ENCODE results near the gene LRTM1.

GRCh38 chr3:54914180-54914579 is 13.7 kb downstream of the LRTM1 start:
- TF ChIP-seq POLR2AphosphoS5 (IDR thresholded peaks at IDR 0.05; ENCODE audit: insufficient read depth, low read depth, low read length) = no peak
- TF ChIP-seq POLR2A (IDR thresholded peaks at IDR 0.05; ENCODE audit: low read depth, low read length) = no peak
- TF ChIP-seq CTCF (IDR thresholded peaks at IDR 0.05; ENCODE audit: extremely low read depth in 1 of 2, insufficient read depth in 1 of 2, low read depth in 1 of 2, low read length in 2 of 2) = no peak
- TF ChIP-seq MYC (IDR thresholded peaks at IDR 0.05; ENCODE audit: low read depth, low read length) = no peak
- no peak for TF ChIP-seq EZH2 (IDR thresholded peaks at IDR 0.05; ENCODE audit: borderline replicate concordance, low read depth, low read length, severe bottlenecking)
- no peak for TF ChIP-seq GATA2 (IDR thresholded peaks at IDR 0.05; ENCODE audit: insufficient read depth, insufficient read length, low read depth, low read length)
